ENCODE measurements around the gene ABLIM1.

ABLIM1 gene

GRCh38 chr10:114550756-114551635, 107.1 kb downstream of the ABLIM1 start:
- in situ Hi-C loops (cut with MboI; ENCODE audit: low pct_unique_long_range_greater_than_20kb, low sequenced_read_pairs, unreplicated experiment): no loop called here
- peak; percentile 27 for TF ChIP-seq CTCF (IDR thresholded peaks at IDR 0.05; ENCODE audit: extremely low read depth, insufficient read depth, missing control alignments)
- no peak for DNase-seq (ENCODE audit: low spot score)

GRCh38 chr10:114548662-114549061, 109.4 kb downstream of the ABLIM1 start:
- no peak for DNase-seq (ENCODE audit: low spot score)
- TF ChIP-seq CTCF (IDR thresholded peaks at IDR 0.05; ENCODE audit: extremely low read depth, insufficient read depth, missing control alignments): peak; percentile 56
- in situ Hi-C loops (cut with MboI; ENCODE audit: low pct_unique_long_range_greater_than_20kb, low sequenced_read_pairs, unreplicated experiment): loop anchor here (5.0 kb wide), 1 partner anchor 76 kb away; no protein-coding TSS in a partner anchor

- TF ChIP-seq CTCF (IDR thresholded peaks at IDR 0.05; ENCODE audit: extremely low read depth, insufficient read depth, missing control alignments): no peak
- DNase-seq (ENCODE audit: low spot score): no peak
- in situ Hi-C loops (cut with MboI; ENCODE audit: low pct_unique_long_range_greater_than_20kb, low sequenced_read_pairs, unreplicated experiment): loop anchor here (5.0 kb wide), 1 partner anchor 75 kb away; no protein-coding TSS in a partner anchor
These were observed 110.6 kb downstream of the ABLIM1 start for GRCh38 chr10:114547514-114547913.

- in situ Hi-C loops (cut with MboI; ENCODE audit: low pct_unique_long_range_greater_than_20kb, low sequenced_read_pairs, unreplicated experiment): loop anchor here (5.0 kb wide), 1 partner anchor 75 kb away; no protein-coding TSS in a partner anchor
- TF ChIP-seq CTCF (IDR thresholded peaks at IDR 0.05; ENCODE audit: extremely low read depth, insufficient read depth, missing control alignments): no peak
- DNase-seq (ENCODE audit: low spot score): no peak
These were observed 111.0 kb downstream of the ABLIM1 start for GRCh38 chr10:114547056-114547455.

GRCh38 chr10:114545819-114546218, 112.3 kb downstream of the ABLIM1 start:
- no peak for DNase-seq (ENCODE audit: low spot score)
- in situ Hi-C loops (cut with MboI; ENCODE audit: low pct_unique_long_range_greater_than_20kb, low sequenced_read_pairs, unreplicated experiment): loop anchor here (5.0 kb wide), 1 partner anchor 74 kb away; no protein-coding TSS in a partner anchor
- no peak for TF ChIP-seq CTCF (IDR thresholded peaks at IDR 0.05; ENCODE audit: extremely low read depth, insufficient read depth, missing control alignments)

GRCh38 chr10:114545071-114545470, 113.0 kb downstream of the ABLIM1 start:
- in situ Hi-C loops (cut with MboI; ENCODE audit: low pct_unique_long_range_greater_than_20kb, low sequenced_read_pairs, unreplicated experiment): loop anchor here (5.0 kb wide), 1 partner anchor 73 kb away; no protein-coding TSS in a partner anchor
- no peak for TF ChIP-seq CTCF (IDR thresholded peaks at IDR 0.05; ENCODE audit: extremely low read depth, insufficient read depth, missing control alignments)
- DNase-seq (ENCODE audit: low spot score): no peak

Data from GM13977 (cell line).